MM.1S (cell line): ENCODE measurements around the gene SETBP1.
A peak's percentile ranks its signal among the peaks of the same experiment; 100 is the strongest.

Source experiments
- DNase-seq: peaks from one replicate; pipeline ENCODE4 v3.0.0-alpha.2; 2015
- H2AFZ ChIP-seq: fragments of 300-600 bp; sonication (generic); 2 replicates; pipeline ENCODE4 v1.6.0; 2016; ENCODE audit warnings: antibody characterized with exemption, low read length
- H3F3A ChIP-seq: fragments of 300-600 bp; sonication (generic); 2 replicates; pipeline ENCODE4 v1.6.1; 2016; ENCODE audit warnings: mild to moderate bottlenecking, antibody characterized with exemption, low read length, moderate library complexity, mixed read lengths; ENCODE audit not compliant: insufficient read depth
- H3K27ac ChIP-seq: fragments of 300-600 bp; sonication (generic); 2 replicates; pipeline ENCODE4 v1.5.1; 2016; ENCODE audit warnings: mild to moderate bottlenecking, low read length
- H3K27me3 ChIP-seq: fragments of 300-600 bp; sonication (generic); replicated peaks from 2 replicates; pipeline ENCODE4 v1.6.0; 2016; ENCODE audit warnings: low read length; ENCODE audit not compliant: insufficient read depth
- H3K36me3 ChIP-seq: fragments of 300-600 bp; sonication (generic); replicated peaks from 2 replicates; pipeline ENCODE4 v1.6.1; 2016; ENCODE audit warnings: mild to moderate bottlenecking, low read length, mixed read lengths; ENCODE audit not compliant: insufficient read depth
- H3K4me1 ChIP-seq: fragments of 300-600 bp; sonication (generic); 2 replicates; pipeline ENCODE4 v1.6.1; 2016; ENCODE audit warnings: low read length, mixed read lengths
- H3K4me2 ChIP-seq: fragments of 300-600 bp; sonication (generic); 2 replicates; pipeline ENCODE4 v1.6.0; 2016; ENCODE audit warnings: low read depth, low read length
- H3K4me3 ChIP-seq: fragments of 300-600 bp; sonication (generic); 2 replicates; pipeline ENCODE4 v1.5.1; 2016; ENCODE audit warnings: low read length, mixed read lengths
- H3K79me2 ChIP-seq: fragments of 300-600 bp; sonication (generic); 2 replicates; pipeline ENCODE4 v1.6.1; 2016; ENCODE audit warnings: mixed run types, low read length, mixed read lengths
- H3K9ac ChIP-seq: fragments of 300-600 bp; sonication (generic); 2 replicates; pipeline ENCODE4 v1.6.1; 2016; ENCODE audit warnings: low read length, mixed read lengths
- H3K9me2 ChIP-seq: fragments of 300-600 bp; sonication (generic); replicated peaks from 2 replicates; pipeline ENCODE4 v1.6.1; 2016; ENCODE audit warnings: mild to moderate bottlenecking, low read length, mixed read lengths; ENCODE audit not compliant: insufficient read depth
- H3K9me3 ChIP-seq: fragments of 300-600 bp; sonication (generic); replicated peaks from 2 replicates; pipeline ENCODE4 v1.6.1; 2016; ENCODE audit warnings: mild to moderate bottlenecking, low read length, mixed read lengths; ENCODE audit not compliant: insufficient read depth
- H4K20me1 ChIP-seq: fragments of 300-600 bp; sonication (generic); 2 replicates; pipeline ENCODE4 v1.6.1; 2016; ENCODE audit warnings: mild to moderate bottlenecking, low read length, moderate library complexity, mixed read lengths; ENCODE audit not compliant: insufficient read depth
- CTCF ChIP-seq: fragments of 300-600 bp; sonication (generic); IDR thresholded peaks from 2 replicates; pipeline ENCODE4 v1.5.1; 2016; ENCODE audit warnings: antibody characterized with exemption, low read length, mixed read lengths
- EZH2 ChIP-seq: fragments of 300-600 bp; sonication (generic); optimal IDR thresholded peaks from 2 replicates; pipeline ENCODE3; 2017; ENCODE audit warnings: low read depth, mild to moderate bottlenecking, antibody characterized with exemption, low read length, mixed read lengths
- EZH2phosphoT487 ChIP-seq: fragments of 300-600 bp; sonication (generic); IDR thresholded peaks from 2 replicates; pipeline ENCODE4 v1.6.1; 2018; ENCODE audit warnings: antibody characterized with exemption, low read length

SETBP1 gene

GRCh38 chr18:44782617-44783016 is 101.9 kb downstream of the SETBP1 start:
- H3K27ac ChIP-seq, result no peak overlapping the region
- TF ChIP-seq EZH2phosphoT487 (no peak), EZH2 (no peak), CTCF (no peak)
- no peaks in the 10 kb centered on the region for H4K20me1 ChIP-seq
- H3K9me3 ChIP-seq, result no peaks in the 10 kb centered on the region
- H3K27me3 ChIP-seq, result no peaks in the 10 kb centered on the region
- H2AFZ ChIP-seq, result no peak overlapping the region
- DNase-seq, result no peak
- H3K4me3 ChIP-seq, result no peak overlapping the region
- H3K79me2 ChIP-seq, result peaks cover 81% of the 10 kb centered on the region
- peaks cover 33% of the 10 kb centered on the region for H3K4me1 ChIP-seq
- no peaks in the 10 kb centered on the region for H3K9me2 ChIP-seq
- H3K9ac ChIP-seq, result no peak overlapping the region
- no peak overlapping the region for H3K4me2 ChIP-seq
- H3K36me3 ChIP-seq, result no peaks in the 10 kb centered on the region
- H3F3A ChIP-seq, result peaks cover 14% of the 10 kb centered on the region

GRCh38 chr18:44783371-44783770 is 102.7 kb downstream of the SETBP1 start:
- Histone ChIP-seq H3K4me3 (no peak overlapping the region), H3K9me3 (no peaks in the 10 kb centered on the region), H3F3A (peaks cover 14% of the 10 kb centered on the region), H2AFZ (no peak overlapping the region), H3K36me3 (no peaks in the 10 kb centered on the region), H4K20me1 (no peaks in the 10 kb centered on the region), H3K27me3 (no peaks in the 10 kb centered on the region), H3K27ac (no peak overlapping the region), H3K79me2 (peaks cover 80% of the 10 kb centered on the region), H3K4me1 (peaks cover 33% of the 10 kb centered on the region), H3K9ac (no peak overlapping the region), H3K4me2 (no peak overlapping the region), H3K9me2 (no peaks in the 10 kb centered on the region)
- DNase-seq, result no peak
- no peak for TF ChIP-seq CTCF
- no peak for TF ChIP-seq EZH2phosphoT487
- no peak for TF ChIP-seq EZH2

GRCh38 chr18:44786257-44786656 is 105.6 kb downstream of the SETBP1 start:
- Histone ChIP-seq H3K4me3 (peak overlapping the region; percentile 44), H4K20me1 (no peaks in the 10 kb centered on the region), H3K27ac (peak overlapping the region; percentile 46; the same call in 1 of the 2 replicates), H3K36me3 (no peaks in the 10 kb centered on the region), H3K9me3 (no peaks in the 10 kb centered on the region), H3K4me2 (peak overlapping the region; percentile 81), H3K9me2 (no peaks in the 10 kb centered on the region), H3K9ac (peak overlapping the region; percentile 40; the same call in 1 of the 2 replicates), H3F3A (peaks cover 14% of the 10 kb centered on the region), H3K4me1 (peaks cover 33% of the 10 kb centered on the region), H3K27me3 (no peaks in the 10 kb centered on the region), H2AFZ (no peak overlapping the region), H3K79me2 (peaks cover 79% of the 10 kb centered on the region)
- TF ChIP-seq CTCF (no peak), EZH2phosphoT487 (no peak), EZH2 (no peak)
- no peak for DNase-seq
